Choroid plexus epithelial cell (primary cell): Measurements from ENCODE around the gene MAP1B.

Source experiments
- DNase-seq: peaks from one replicate; pipeline ENCODE4 v3.0.0-alpha.2; 2010; ENCODE audit warnings: low read depth
- H3K4me3 ChIP-seq: 2 replicates; pipeline ENCODE4 v1.5.1; 2011; ENCODE audit warnings: low read depth, mild to moderate bottlenecking, control low read depth, low read length, moderate library complexity
- CTCF ChIP-seq: conservative IDR thresholded peaks from 2 replicates; pipeline ENCODE4 v1.5.1; 2011; ENCODE audit warnings: low read depth, mild to moderate bottlenecking, control low read depth, inconsistent platforms, low read length, moderate library complexity

The MAP1B gene

GRCh38 chr5:72129725-72130124, 22.4 kb downstream of the MAP1B start:
- no peak overlapping the region for H3K4me3 ChIP-seq
- DNase-seq: peak; percentile 51
- TF ChIP-seq CTCF: no peak

GRCh38 chr5:72130351-72130761, 23.1 kb downstream of the MAP1B start:
- H3K4me3 ChIP-seq: no peak overlapping the region
- no peak for TF ChIP-seq CTCF
- peak; percentile 37 for DNase-seq

GRCh38 chr5:72133212-72133990, 26.1 kb downstream of the MAP1B start:
- no peak overlapping the region for H3K4me3 ChIP-seq
- DNase-seq: no peak
- no peak for TF ChIP-seq CTCF

GRCh38 chr5:72134226-72134899, 27.1 kb downstream of the MAP1B start:
- TF ChIP-seq CTCF: no peak
- no peak overlapping the region for H3K4me3 ChIP-seq
- DNase-seq: no peak

- no peak overlapping the region for H3K4me3 ChIP-seq
- TF ChIP-seq CTCF: peak; percentile 59
- no peak for DNase-seq
Observed at GRCh38 chr5:72137826-72138409, 30.6 kb downstream of the MAP1B start.

- peak; percentile 91 for DNase-seq
- TF ChIP-seq CTCF: no peak
- H3K4me3 ChIP-seq: no peak overlapping the region
Observed at GRCh38 chr5:72138943-72139521, 31.8 kb downstream of the MAP1B start.
